NCI-H82 (cell line): ENCODE measurements around the gene DHCR7.

Experiments
- DNase-seq: peaks from one replicate; lab custom pipeline; 2025; lab: John Stamatoyannopoulos, UW

The DHCR7 gene

DNA sequence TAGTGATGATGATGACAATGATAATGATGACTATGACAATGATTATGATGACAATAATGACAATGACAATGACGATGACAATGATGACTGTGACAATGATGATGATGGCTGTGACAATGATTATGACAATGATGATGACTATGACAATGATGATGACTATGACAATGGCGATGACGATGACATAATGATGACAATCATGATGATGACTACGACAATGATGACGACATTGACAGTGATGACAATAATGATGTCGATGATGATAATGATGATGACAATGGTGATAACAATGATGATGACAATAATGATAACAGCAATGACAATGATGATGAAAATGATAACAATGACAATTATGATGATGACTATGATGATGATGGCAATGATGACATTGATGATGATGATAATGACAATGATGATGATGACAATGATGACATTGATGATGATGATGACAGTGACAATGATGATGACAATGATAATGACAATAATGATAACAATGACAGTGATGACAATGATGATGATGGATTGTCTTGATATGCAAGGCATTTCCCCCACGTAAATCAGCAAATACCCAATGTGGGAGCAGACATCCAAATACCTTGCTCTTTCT lies 37.7 kb downstream of the DHCR7 start:
- DNase-seq: no peak

DNA sequence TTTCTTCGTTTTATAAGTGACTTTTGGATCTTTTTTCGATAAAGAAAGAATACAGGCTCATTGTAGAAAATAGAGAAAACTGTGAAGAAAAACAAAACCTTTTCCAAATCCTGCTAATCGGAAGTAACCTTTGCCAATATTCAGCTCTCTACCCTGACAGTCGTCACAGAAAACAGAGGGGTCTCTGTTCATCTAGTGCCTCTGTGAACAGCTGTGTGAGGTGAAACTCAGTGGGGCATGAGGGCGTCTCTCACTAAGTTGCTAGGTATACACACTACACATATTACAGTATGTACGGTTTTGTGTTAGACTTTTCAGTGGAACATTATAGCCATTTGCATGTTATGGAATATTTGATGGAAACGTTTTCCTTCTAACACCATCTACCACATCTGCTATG lies 39.4 kb downstream of the DHCR7 start:
- DNase-seq: no peak

DNA sequence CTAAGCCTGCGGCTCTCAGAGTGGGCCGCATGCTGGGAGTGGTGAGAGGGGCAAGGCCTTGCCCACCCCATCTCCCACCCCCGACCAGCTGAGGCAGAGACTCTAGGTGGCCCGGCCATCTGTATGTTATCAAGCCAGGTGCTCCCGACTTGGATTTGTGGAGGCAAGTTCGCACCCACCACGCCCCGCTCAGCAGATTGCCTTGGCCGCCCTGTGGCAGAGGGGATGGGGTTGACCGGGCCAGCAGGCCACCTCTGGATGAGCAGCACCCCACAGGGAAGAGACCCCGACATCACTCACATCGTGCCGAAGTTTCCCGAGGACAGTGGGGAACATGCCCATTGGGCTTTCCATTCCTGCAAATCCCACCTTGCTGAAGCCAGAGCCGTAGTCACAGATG lies 40.8 kb downstream of the DHCR7 start:
- DNase-seq: no peak

DNA sequence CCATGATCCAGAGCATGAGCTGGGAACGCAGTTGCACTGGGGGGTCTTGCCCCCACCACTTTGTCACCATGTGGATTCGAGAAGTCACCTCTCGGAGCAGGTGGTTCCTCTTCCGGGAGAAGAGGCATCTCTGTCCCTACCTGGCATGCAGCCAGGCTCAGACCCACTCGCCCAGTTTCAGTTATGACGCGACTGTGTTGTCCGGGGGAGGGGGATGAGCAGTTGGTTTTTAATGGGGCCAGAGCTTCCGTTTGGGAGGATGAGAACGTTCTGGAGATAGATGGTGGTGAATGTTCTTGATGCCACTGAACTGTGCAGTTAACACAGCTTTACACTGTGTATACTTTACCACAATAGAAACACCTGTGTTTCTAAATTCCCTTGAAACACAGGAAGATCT lies 41.5 kb downstream of the DHCR7 start:
- DNase-seq: no peak

DNA sequence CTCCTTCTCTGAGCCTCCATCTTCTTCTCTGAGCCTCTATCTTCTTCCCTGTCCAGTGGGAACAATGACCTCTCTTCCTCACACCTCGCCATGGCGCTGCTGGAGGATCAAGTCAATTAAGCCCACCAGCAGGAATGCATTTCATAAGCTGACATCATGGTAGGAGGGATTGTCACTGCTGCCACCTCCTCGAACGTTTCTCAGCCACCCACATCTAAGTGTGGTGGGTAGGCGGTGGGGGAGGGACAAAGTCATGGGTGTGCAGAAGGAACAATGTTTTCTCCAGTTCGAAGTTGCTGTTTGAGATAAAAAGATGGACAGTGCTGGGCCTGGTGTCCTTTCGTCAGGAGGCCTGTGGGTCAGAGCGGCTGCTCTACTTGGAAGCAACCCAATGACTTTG lies 44.0 kb downstream of the DHCR7 start:
- no peak for DNase-seq

DNA sequence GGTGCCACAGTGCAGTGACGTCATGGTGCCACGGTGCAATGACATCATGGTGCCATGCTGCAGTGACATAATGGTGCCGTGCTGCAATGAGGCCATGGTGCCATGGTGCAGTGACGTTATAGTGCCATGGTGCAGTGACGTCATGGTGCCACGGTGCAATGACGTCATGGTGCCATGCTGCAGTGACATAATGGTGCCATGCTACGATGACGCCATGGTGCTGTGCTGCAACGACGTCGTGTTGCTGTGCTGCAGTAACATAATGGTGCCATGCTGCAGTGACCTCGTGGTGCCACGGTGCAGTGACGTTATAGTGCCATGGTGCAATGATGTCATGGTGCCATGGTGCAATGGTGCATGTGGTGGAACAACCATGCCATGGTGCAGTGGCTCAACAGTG lies 45.3 kb downstream of the DHCR7 start:
- no peak for DNase-seq

DNA sequence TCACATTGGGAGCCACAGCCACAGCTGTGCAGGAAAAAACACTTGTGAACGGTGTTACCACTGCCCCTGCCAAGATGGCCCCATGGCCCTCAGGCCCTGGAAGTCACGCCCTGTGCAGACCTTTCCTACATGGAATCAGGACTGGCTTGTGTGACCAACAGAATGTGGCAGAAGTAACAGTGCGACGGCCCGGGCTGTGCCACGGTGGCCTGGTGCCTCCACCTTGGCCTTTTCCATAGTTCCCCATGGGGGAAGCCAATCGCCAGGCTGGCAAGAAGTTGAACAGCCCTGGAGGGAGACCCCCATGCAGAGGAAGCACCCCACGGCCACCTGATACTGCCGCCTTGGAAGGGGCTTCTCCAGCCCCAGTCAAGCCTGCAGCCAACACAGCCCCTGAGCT lies 48.0 kb downstream of the DHCR7 start:
- no peak for DNase-seq

DNA sequence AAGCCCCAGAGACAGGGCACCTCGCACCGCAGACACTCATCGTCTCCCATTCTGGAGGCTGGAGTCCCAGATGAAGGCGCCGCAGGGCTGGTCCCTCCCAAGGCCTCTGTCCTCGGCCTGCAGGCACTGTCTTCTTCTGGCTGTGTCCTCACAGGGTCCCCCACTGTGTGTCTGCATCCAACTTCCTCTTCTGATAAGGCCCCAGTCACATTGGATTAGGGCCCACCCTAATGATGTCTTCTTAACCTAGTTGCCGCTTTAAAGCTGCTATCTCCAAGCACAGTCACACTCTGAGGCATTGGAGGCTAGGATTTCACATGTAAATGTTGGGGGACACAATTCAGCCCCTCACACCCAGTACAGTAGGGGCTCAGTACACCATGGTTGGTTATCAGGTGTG lies 48.9 kb downstream of the DHCR7 start:
- no peak for DNase-seq

DNA sequence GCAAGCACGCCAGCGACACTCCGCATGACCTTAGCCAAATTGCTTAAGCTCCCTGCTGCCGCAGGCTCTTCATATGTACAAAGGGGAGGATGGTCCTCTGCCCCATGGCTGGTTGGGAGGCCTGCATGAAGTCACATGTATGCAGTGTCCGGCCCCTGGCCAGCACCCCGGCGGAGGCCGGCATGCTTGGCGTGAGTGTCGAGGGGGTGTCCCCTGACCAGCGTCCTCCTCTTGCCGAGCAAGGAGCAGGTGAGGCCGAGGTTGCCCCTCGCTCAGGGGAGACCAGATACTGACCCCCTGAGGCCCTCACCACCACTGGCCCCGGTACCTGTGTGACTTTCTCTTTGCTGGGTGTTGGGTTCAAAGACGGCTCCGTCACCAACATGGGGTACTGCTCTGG lies 50.2 kb downstream of the DHCR7 start:
- no peak for DNase-seq

DNA sequence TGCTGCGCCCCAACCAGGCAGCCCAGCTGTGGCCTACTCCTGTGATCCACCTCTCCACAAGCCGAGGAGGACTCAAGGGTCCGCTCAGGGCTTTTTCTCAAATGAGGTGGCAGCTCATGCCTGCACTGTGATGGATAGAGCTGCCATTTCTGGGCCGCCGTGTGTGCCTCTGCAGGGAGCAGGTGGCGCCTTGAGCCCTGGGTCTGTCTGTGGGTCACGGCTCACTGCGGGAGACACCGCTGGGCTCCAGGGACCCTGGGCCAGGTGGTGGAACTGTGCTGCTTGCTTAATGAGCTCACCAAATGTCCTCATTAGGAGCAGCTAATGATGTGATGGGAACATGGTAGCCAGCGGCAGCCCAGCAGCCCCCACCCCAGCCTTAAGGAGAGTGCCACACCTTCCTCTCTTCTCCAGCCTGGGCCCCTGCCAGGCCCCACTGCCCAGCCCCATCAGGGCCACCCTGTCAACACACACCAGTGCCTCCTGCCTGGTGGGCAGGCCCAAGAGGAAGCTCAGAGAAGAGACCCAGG lies 50.8 kb downstream of the DHCR7 start:
- DNase-seq: peak; percentile 44

DNA sequence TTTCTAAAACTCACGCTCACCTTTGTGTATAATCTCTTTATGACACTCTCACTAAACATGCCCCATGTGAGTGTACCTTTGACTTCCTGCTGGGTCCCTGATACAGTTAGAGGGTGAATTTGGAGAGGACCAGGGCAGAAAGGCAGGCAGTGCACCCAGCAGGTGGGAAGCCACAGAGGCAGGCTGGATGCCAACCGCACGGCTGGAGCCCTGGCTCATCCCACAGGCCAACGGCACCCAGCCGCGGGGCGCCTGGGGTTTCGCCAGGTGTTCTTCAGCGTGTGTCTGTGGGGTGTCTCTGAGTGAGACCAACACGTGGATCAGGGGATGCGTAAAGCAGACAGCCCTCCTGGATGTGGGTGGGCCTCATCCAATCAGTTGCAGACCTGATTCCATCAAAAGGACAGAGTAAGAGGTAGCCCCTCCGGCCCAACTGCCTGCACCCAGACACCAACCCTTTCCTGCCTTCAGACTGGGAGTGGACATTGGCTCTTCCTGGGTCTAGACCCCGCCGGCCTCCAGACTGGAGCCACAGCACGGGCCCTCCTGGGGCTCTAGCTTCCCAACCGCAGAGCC lies 51.6 kb downstream of the DHCR7 start:
- no peak for DNase-seq

DNA sequence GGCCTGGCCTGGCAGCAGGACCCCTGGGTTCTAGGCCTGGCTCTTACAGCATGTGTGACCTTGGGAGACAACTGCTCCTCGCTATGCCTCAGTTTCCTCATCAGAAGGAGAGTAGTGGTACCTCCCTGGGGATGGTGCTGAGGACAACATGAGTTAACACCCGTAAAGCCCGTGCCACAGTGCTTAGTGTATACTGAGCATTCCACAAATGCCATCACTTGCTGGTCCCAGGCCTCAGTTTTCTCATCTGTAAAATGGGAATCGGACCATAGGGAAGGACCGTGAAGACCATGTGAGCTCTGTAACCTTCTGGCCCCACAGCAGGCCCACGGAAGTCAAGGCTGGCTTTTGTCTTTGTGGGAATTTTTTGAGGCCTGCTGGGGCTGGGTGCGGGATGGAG lies 52.4 kb downstream of the DHCR7 start:
- no peak for DNase-seq

DNA sequence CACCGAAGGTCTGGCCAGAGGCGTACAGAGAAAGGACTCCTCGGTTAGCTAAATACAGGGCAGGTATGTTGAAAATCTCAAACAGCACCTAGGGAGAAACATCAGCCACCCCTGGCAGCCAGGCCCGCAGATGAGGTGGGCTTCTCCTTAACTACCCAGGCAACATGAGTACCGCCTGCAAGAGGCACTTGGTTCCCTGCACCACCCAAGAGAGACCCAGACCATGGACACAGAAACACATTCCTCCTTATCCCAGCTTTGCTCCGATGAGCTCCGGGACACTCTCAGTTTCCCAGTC lies 53.0 kb downstream of the DHCR7 start:
- no peak for DNase-seq

DNA sequence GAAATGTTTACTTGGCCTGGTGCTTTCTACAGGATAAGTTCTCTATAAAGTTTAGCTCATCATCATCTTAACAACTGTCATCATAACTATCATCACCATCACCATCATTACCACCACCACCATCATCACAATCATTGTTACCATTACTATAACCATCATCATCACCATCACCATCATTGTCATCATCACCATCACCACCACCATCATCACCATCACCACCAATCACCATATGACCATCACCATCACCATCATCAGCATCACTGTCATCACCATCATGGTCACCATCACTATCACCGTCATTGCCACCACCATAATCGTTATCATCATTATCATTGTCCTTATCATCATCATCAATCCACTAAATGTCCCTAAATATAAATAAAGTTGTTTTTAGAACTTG lies 54.9 kb downstream of the DHCR7 start:
- DNase-seq: no peak

DNA sequence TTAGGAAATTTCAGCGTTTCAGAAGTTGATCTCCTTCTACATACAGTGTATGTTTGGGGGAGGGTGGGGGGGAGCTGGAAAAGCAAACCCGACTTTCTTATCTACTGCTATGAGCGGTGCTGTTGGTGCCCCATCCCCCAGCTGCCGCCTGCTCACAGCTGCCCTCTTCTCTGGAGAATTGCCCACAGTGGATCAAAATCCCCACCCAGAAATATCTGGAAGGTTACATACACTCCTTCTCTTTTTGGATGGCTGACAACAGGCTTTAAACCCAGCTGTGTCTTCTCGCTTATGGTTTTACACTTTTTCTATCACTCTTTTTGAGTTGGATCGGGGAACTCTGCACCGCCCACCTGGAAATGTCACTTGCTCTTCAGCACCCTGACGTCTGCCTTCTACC lies 56.4 kb downstream of the DHCR7 start:
- DNase-seq: no peak

DNA sequence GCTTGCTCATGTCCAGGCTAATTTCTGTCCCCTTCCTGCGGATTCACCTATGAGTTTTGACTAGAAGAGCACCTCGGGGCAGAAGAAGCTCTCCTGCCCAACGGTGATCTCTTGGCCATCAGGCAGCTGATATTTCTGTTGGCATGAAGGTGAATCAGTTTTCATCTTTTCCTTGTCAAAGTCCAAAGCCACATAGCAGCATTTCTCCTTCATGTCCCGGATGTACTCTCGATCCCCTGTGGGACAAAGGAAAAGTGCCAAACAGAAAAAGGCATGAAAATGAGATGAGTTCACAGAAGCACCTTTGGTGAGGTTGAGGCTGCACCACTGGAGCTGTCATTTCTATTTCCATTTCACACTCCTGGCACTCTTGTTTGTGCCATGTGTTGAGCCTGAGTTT lies 56.8 kb downstream of the DHCR7 start:
- no peak for DNase-seq

DNA sequence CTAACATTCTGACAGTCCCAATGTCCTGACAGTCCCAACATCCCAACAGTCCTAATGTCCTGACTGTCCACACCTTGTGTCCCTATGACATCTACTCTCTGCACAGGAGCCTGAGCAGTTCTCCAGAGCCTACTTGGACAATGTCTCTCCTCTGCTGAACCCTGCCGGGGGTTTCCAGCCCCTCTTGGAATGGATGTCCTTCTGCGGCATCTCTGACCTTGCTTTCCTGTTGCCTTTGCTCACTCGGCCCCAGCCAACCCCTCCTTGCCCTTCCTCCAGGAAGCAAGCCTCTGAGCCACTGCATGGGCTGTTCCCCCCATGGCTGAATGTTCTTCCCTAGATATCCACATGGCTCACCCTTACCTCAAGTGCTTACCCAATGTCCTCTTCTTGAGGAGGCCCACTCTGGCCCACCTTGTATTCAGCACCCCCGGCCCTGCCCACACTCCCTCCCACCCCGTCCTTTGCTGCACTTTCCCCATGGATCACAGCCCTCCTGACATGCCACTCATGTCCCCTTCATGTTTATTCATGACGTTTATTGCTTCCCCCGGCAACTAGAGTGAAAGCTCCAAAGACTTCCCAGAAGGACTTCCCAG lies 59.5 kb downstream of the DHCR7 start:
- DNase-seq: no peak

DNA sequence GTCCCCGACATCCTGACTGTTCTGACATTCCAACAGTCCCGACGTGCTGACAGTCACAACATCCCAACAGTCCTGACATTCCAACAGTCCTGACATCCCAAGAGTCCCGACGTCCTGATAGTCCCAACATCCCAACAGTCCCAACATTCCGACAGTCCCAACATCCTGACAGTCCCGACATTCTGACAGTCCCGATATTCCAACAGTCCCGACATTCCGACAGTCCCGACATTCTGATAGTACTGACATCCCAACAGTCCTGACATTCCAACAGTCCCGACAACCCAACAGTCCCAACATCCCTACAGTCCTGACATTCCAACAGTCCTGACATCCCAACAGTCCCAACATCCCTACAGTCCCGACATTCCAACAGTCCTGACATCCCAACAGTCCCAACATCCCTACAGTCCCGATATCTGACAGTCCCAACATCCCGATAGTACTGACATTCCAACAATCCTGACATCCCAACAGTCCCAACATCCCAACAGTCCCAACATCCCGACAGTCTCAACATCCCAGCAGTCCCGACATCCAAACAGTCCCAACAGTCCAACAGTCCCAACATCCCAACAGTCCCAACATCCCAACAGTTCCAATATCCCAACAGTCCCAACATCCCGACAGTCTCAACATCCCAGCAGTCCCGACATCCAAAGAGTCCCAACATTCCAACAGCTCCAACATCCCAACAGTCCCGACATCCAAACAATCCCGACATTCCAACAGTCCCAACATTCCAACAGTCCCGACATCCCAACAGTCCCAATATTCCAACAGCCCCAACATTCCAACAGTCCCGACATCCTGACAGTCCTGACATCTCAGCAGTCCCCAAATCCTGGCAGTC lies 60.2 kb downstream of the DHCR7 start:
- no peak for DNase-seq

DNA sequence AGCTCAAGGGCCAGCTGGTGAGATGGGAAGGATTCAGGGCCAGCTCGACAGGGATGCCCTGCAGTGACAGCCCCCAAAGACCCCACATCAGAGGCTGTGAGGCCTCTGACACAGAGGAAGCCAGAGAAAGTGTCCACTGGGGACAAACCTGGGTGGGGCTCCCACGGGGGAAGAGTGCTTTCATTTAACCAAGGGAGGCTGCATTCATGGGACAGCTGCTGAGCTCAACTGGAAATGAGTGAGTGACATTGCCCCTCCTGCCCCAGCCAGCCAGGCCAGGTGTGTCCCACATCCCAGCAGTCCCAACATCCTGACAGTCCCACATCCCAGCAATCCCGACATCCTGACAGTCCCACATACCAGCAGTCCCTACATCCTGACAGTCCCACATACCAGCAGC lies 61.0 kb downstream of the DHCR7 start:
- no peak for DNase-seq

DNA sequence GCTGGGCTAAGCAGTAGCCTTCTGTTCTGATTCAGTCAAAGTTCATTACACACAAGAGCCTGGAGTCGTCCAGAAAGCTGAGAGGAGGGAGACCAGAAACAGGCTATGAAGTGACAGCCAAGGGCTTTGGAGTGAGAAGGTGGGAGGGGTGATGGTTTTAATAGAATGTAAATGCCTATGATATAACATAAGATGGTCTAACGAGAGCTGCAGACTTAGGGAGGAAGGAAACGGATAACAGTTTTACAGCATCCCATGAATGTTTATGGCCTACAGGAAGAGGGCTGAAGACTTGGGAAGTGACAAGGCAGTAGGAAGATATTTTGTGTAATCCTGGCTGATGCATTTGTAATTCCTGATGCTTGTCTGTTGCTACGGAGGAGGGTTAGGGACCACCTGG lies 62.0 kb downstream of the DHCR7 start:
- DNase-seq: no peak

DNA sequence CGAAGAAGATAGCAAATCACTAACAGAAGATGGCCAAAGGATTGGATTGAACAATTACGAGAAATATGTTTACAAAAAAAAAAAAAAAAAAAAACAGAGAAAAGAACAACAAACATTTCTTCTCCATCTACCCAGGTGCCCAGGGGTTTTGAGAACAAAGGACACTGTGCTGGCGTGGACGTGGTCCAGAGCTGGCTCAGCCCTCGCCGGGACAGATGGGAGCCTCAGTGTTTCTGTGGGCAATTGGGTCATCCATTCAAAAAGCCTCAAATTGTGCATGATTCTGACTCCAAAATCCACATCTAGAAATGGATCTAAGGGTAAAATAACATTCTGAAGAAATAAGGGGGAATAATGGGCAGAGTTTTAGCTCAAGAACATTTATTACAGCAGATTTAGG lies 63.1 kb downstream of the DHCR7 start:
- no peak for DNase-seq

DNA sequence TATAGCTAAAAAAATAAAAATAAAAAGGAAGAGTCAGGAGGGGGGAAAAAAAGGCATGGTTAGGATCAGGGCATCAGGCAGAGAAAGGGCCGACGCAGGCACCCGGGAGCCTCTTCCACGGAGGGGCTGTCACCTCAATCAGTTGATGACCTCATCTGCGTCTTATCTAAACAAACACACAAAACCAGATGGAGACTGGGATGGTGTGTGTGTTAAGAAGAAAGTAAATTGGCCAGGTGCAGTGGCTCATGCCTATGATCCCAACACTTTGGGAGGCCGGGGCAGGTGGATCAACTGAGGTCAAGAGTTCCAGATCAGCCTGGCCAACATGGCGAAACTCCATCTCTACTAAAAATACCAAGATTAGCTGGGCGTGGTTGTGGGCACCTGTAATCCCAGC lies 63.6 kb downstream of the DHCR7 start:
- no peak for DNase-seq
